SK-N-MC (cell line): ENCODE data around the gene ABCB9.
"Not testable (repeated sequence)": the region's sequence is repeated elsewhere in the genome, so short reads cannot be mapped to it uniquely, and the experiment has no call there.

ENCODE experiments used
- DNase-seq: peaks from one replicate; pipeline ENCODE4 v3.0.0-alpha.2; 2011; ENCODE audit warnings: low read depth, low spot score
- H3K27ac ChIP-seq: fragments of 200-600 bp; sonication (generic); 2 replicates; pipeline ENCODE4 v1.5.1; 2016; ENCODE audit warnings: mixed run types
- H3K36me3 ChIP-seq: fragments of 200-600 bp; sonication (generic); 2 replicates; pipeline ENCODE4 v1.6.1; 2017; ENCODE audit warnings: antibody characterized with exemption, low read length, mixed read lengths; ENCODE audit not compliant: insufficient read depth
- H3K4me3 ChIP-seq: fragments of 200-600 bp; sonication (generic); 2 replicates; pipeline ENCODE4 v1.5.1; 2016
- H3K9ac ChIP-seq: fragments of 200-600 bp; sonication (generic); 2 replicates; pipeline ENCODE4 v1.8.0; 2017; ENCODE audit warnings: mixed run types, mixed read lengths; ENCODE audit not compliant: insufficient read length
- H3K9me3 ChIP-seq: fragments of 200-600 bp; sonication (generic); 2 replicates; pipeline ENCODE4 v1.6.1; 2017; ENCODE audit warnings: low read depth, mild to moderate bottlenecking, antibody characterized with exemption, low read length, moderate library complexity, mixed read lengths
- EZH2 ChIP-seq: fragments of 200-600 bp; sonication (generic); IDR thresholded peaks from one replicate; pipeline ENCODE4 v1.6.1; 2017; ENCODE audit warnings: antibody characterized with exemption
- FOXP2 ChIP-seq: optimal IDR thresholded peaks from 2 replicates; pipeline ENCODE3; 2011; ENCODE audit warnings: mild to moderate bottlenecking, moderate library complexity; ENCODE audit not compliant: insufficient read depth; ENCODE audit errors: extremely low read length, control extremely low read depth
- POLR2AphosphoS5 ChIP-seq: IDR thresholded peaks from 2 replicates; pipeline ENCODE4 v1.6.1; 2012; ENCODE audit warnings: mild to moderate bottlenecking, low read depth, low read length, borderline replicate concordance

The ABCB9 gene

DNA sequence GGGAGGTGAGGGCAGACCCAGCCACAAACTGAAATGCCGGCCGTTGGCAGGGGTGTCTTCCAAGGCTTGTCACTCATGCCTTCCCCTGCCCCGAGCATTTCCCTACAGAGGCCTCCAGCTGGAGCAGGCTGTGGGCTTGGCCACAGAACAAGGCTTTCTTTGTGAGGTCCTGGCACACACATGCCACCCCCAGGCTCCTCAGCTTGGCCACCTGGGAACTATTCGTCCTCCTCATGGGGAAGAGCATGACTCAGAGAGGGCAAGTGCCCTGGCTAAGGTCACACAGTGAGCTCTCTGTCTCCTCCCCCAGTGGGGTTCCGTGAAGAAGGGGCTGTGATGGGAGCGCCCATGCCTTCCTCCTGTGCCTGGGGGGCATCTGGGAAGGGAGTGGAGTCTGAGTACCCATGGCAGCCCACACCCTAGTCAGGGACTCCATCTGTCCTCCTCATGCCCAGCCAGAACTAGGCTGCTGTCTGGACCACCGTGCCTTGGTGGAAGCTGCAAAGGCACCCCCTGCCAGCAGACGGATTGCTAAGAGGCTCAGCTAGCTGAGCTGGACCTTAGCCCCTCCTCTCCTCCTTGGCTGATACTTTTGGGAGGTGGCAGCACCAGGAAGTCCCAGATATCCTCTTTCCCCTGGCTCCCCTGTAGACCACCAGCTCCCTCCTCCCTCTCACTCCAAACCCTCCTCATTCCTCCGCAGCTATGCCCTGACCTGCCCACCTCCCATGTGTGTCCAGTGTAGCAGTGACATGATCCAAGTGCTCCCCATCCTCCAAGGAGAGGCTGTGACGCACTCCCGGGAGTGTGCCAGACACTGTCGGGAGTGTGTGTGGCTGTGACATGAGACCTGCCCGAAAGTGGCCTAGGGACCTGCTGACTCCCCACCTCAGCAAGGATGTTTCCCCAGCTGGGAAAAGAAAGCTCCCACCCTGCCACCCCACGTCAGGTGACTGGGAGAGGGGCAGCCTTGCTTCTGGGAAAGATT lies 21.4 kb downstream of the ABCB9 start:
- H3K36me3 ChIP-seq: no peaks in the 10 kb centered on the region
- no peak for TF ChIP-seq EZH2
- no peak for TF ChIP-seq FOXP2
- TF ChIP-seq POLR2AphosphoS5: no peak
- H3K9ac ChIP-seq: no peak overlapping the region
- DNase-seq: no peak
- no peak overlapping the region for H3K4me3 ChIP-seq
- no peak overlapping the region for H3K27ac ChIP-seq
- no peaks in the 10 kb centered on the region for H3K9me3 ChIP-seq

DNA sequence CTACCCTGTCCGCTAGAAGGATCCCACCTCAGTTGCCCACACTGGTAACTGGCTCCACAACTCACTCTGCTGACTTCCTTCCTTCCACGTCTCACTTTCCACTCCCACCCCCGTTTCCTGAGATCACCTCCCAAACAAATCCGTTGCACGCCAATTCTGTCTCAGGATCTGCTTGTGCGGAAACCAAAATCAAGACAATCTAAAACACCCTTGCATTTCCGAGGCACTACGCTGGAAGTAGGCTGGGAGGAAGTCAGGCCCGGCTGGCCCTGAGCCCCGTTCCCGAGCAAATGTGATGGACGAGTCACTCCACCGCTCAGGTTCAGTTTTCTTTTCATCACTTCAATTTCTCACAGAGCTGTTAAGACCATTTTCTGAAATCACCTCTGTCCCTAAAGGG lies 23.1 kb downstream of the ABCB9 start:
- H3K9me3 ChIP-seq: no peaks in the 10 kb centered on the region
- TF ChIP-seq FOXP2: no peak
- TF ChIP-seq POLR2AphosphoS5: no peak
- no peak for TF ChIP-seq EZH2
- no peak overlapping the region for H3K4me3 ChIP-seq
- no peak overlapping the region for H3K27ac ChIP-seq
- DNase-seq: no peak
- H3K9ac ChIP-seq: no peak overlapping the region
- no peaks in the 10 kb centered on the region for H3K36me3 ChIP-seq

GRCh38 chr12:122942637-122943036 lies 23.6 kb downstream of the ABCB9 start:
- Histone ChIP-seq H3K4me3 (no peak overlapping the region), H3K27ac (no peak overlapping the region), H3K9ac (no peak overlapping the region), H3K36me3 (no peaks in the 10 kb centered on the region), H3K9me3 (no peaks in the 10 kb centered on the region)
- DNase-seq: no peak
- TF ChIP-seq EZH2 (no peak), FOXP2 (no peak), POLR2AphosphoS5 (no peak)

GRCh38 chr12:122941351-122941750 lies 24.9 kb downstream of the ABCB9 start:
- H3K36me3 ChIP-seq, H3K9me3 ChIP-seq, H3K27ac ChIP-seq, H3K9ac ChIP-seq, DNase-seq, H3K4me3 ChIP-seq: not testable (repeated sequence)

GRCh38 chr12:122939125-122939524 lies 27.1 kb downstream of the ABCB9 start:
- DNase-seq: no peak
- Histone ChIP-seq H3K36me3 (no peaks in the 10 kb centered on the region), H3K4me3 (no peak overlapping the region), H3K9me3 (no peaks in the 10 kb centered on the region), H3K9ac (no peak overlapping the region), H3K27ac (no peak overlapping the region)
- TF ChIP-seq FOXP2: no peak
- no peak for TF ChIP-seq POLR2AphosphoS5
- no peak for TF ChIP-seq EZH2

DNA sequence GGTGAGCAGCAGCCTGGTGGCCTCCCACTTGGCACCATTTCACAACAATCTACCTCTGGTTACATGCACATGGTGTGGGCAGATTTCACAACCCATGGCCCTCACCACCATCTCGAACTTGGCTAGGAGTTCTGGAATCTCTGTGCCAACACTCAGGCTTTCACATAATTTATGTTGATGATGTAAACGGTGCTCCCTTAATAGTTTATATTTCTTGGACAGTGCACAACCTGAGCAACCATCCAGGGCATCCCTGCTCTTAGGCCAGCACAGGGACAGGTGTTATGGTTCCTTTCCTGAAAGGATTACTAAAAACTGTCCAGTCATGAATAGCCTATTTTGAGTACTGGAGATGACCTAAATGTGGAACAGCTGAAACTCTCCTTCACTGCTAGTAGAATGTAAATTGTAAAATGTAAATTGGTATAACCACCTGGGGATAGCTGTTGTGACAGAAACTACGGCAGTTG lies 28.6 kb downstream of the ABCB9 start:
- Histone ChIP-seq H3K9me3 (no peaks in the 10 kb centered on the region), H3K9ac (no peak overlapping the region), H3K36me3 (no peaks in the 10 kb centered on the region), H3K4me3 (no peak overlapping the region), H3K27ac (no peak overlapping the region)
- no peak for DNase-seq
- TF ChIP-seq EZH2: no peak
- no peak for TF ChIP-seq FOXP2
- TF ChIP-seq POLR2AphosphoS5: no peak

DNA sequence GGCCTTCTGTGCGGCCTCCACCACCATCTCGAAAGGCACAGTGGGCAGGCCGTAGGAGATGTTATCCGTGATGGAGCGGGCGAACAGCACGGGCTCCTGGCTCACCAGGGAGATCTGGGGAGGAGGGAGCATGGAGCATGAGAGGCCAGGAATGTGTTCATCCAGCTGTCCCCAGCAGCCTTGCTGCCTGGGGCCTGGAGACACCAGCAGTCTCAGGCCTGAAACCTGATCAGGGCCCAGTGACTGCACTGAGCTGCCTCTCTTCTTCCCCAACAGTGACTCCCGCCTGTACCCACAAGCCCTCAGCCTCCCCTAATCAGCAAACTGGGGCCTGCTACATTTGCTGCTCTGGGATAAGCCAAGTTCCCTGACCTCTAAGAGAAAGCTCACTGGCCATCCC lies 30.9 kb downstream of the ABCB9 start:
- Histone ChIP-seq H3K27ac (no peak overlapping the region), H3K9ac (no peak overlapping the region)

DNA sequence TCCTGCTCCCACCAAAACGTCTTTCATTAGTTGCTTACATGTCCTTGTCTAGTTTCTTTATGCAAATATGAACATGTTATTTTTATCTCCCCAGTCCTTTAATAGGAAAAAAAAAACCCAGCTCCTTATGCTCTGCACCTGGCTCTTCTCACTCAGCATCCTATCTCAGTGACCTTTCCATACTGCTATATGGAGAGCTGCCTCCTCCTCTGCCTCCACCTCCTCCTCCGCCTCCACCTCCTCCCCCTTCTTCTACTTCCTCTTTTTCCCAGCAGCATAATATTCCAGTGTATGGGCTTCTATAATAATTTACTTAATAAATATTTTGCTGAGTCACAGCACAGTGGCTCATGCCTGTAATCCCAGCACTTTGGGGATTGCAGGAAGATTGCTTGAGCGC lies 31.5 kb downstream of the ABCB9 start:
- no peak for DNase-seq
- H3K27ac ChIP-seq: no peak overlapping the region
- no peak overlapping the region for H3K4me3 ChIP-seq
- H3K9me3 ChIP-seq: no peaks in the 10 kb centered on the region
- no peak overlapping the region for H3K9ac ChIP-seq
- no peaks in the 10 kb centered on the region for H3K36me3 ChIP-seq
- TF ChIP-seq EZH2 (no peak), POLR2AphosphoS5 (no peak), FOXP2 (no peak)

More for the DNA sequence above, 30.9 kb downstream of the ABCB9 start:
- no peak overlapping the region for H3K4me3 ChIP-seq
- no peaks in the 10 kb centered on the region for H3K9me3 ChIP-seq
- no peak for DNase-seq
- TF ChIP-seq POLR2AphosphoS5 (no peak), FOXP2 (no peak), EZH2 (no peak)
- no peaks in the 10 kb centered on the region for H3K36me3 ChIP-seq
